Measurements from ENCODE around the gene IFNGR2. TPM values are rescaled to one million over a fixed set of nuclear protein-coding genes. Genes with fewer than 3 reads are reported as not detected.
A peak's percentile ranks its signal among the peaks of the same experiment; 100 is the strongest.

Gene IFNGR2
- total and polyA plus RNA-seq, 2 of the 4 experiments (the other 2 are of a cell fraction) = 66.0 to 73.8 TPM

DNA sequence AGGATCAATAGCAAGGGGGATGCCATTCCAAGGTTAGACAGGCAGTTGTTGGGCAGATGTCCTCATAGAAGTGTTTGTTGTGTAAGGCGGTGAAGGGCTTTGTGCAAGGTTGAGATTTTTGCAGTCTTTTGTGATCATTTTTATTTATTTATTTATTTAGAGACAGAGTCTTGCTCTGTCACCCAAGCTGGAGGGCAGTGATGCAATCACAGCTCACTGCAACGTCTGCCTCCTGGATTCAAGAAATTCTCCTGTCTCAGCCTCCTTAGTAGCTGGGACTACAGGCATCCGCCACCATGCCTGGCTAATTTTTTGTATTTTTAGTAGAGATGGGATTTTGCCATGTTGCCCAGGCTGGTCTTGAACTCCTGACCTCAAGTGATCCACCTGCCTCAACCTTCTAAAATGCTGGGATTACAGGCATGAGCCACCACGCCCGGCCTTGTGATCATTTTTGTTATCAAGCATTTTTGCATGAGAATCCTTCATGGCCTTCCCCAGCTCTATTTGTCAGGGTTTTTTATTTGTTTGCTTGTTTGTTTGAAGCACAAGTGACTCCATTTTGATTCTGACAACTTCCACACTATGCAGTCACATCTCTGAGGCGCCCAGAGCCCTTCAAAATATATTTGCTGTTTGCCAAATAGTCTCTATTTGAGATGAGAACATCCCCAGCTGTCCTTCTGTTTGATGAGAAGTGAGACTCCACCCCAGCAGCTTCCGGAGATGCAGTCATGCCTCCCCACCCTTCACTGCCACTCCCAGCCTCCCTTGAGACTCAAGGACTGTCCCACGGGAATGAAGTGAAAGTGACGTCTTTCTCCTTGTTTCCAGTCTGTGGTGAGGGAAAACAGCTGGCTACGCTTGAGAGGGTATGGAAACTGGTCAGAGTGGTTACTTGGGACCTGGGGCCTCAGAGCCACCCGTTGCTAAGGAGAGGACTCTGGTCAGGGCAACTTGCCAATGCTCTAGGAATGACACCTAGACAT is 38.6 kb downstream of the IFNGR2 start:
- Histone ChIP-seq H4K5ac (ENCODE audit: low read depth, low read length) (no peak overlapping the region), H4K20me1 (ENCODE audit: insufficient read depth, low read length) (no peaks in the 10 kb centered on the region), H3K4me2 (ENCODE audit: low read depth, low read length) (peak overlapping the region; percentile 7), H3K18ac (ENCODE audit: low read depth, low read length) (no peak overlapping the region), H3K27ac (ENCODE audit: insufficient read depth, low read length) (peak overlapping the region; percentile 22; the same call in 1 of the 2 replicates), H3K4me3 (ENCODE audit: insufficient read depth, low read depth, low read length) (no peak overlapping the region), H3K14ac (replicated peaks; ENCODE audit: low read depth, low read length) (peak overlapping the region; percentile 27; the same call in 1 of the 2 replicates), H3K9me1 (ENCODE audit: insufficient read depth, low read length) (peaks cover 3% of the 10 kb centered on the region; the same call in 1 of the 2 replicates), H3K23ac (ENCODE audit: low read depth, low read length) (0 out of 2 replicates have a peak overlapping the region, but pooled peaks have one; percentile 59), H4K8ac (ENCODE audit: low read depth in 2 of 2, low read length in 2 of 2) (peak overlapping the region in 1 of 2 experiments; percentile 38; a peak in 1 of 4 replicates), H3K9ac (ENCODE audit: low read depth, low read length) (no peak overlapping the region), H3K27me3 (ENCODE audit: control insufficient read depth, insufficient read depth, low read length) (no peaks in the 10 kb centered on the region), H2BK20ac (ENCODE audit: low read depth, low read length) (no peak overlapping the region), H2BK5ac (ENCODE audit: low read depth, low read length, poor library complexity, severe bottlenecking) (no peak overlapping the region), H2BK120ac (ENCODE audit: low read depth, low read length) (no peak overlapping the region), H2AK9ac (replicated peaks; ENCODE audit: low read depth, low read length, poor library complexity) (no peak overlapping the region), H2AFZ (replicated peaks; ENCODE audit: low read length, poor library complexity) (peak overlapping the region; percentile 29), H4K91ac (ENCODE audit: insufficient read depth, low read depth, low read length) (no peak overlapping the region), H3K9me3 (ENCODE audit: control insufficient read depth, insufficient read depth, low read length) (no peaks in the 10 kb centered on the region), H3K4ac (ENCODE audit: low read depth, low read length) (no peak overlapping the region), H3K56ac (ENCODE audit: extremely low read depth, insufficient read depth, low read length) (no peak overlapping the region), H3K4me1 (ENCODE audit: control insufficient read depth, insufficient read depth, low read length) (peaks cover 5% of the 10 kb centered on the region), H2BK15ac (ENCODE audit: low read depth, low read length) (0 out of 3 replicates have a peak overlapping the region, but pooled peaks have one; percentile 4), H2AK5ac (ENCODE audit: low read depth, low read length) (0 out of 2 replicates have a peak overlapping the region, but pooled peaks have one; percentile 1), H3K36me3 (ENCODE audit: control insufficient read depth, insufficient read depth, low read length) (peaks cover 15% of the 10 kb centered on the region), H3K79me1 (ENCODE audit: low read depth in 1 of 2, low read length in 2 of 2) (peaks cover under 1% of the 10 kb centered on the region in 2 experiments; a peak in 2 of 4 replicates)
- peak; percentile 58 for TF ChIP-seq CEBPB (IDR thresholded peaks at IDR 0.05; ENCODE audit: low read depth, low read length)
- TF ChIP-seq, protein P1, sequence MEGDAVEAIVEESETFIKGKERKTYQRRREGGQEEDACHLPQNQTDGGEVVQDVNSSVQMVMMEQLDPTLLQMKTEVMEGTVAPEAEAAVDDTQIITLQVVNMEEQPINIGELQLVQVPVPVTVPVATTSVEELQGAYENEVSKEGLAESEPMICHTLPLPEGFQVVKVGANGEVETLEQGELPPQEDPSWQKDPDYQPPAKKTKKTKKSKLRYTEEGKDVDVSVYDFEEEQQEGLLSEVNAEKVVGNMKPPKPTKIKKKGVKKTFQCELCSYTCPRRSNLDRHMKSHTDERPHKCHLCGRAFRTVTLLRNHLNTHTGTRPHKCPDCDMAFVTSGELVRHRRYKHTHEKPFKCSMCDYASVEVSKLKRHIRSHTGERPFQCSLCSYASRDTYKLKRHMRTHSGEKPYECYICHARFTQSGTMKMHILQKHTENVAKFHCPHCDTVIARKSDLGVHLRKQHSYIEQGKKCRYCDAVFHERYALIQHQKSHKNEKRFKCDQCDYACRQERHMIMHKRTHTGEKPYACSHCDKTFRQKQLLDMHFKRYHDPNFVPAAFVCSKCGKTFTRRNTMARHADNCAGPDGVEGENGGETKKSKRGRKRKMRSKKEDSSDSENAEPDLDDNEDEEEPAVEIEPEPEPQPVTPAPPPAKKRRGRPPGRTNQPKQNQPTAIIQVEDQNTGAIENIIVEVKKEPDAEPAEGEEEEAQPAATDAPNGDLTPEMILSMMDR (conservative IDR thresholded peaks at IDR 0.05; ENCODE audit: low read depth, low read length) = no peak
- no peak for TF ChIP-seq MXI1 (IDR thresholded peaks at IDR 0.05; ENCODE audit: borderline replicate concordance, low read depth, low read length)
- ChIA-PET POLR2A (ENCODE audit: unreplicated experiment) (no interaction called here), CTCF (interaction anchor here (0.6 to 1.9 kb wide), 2 partner anchors 81 to 129 kb away, joined by 4 read pairs; no protein-coding TSS in a partner anchor)
- in situ Hi-C loops (cut with MboI; ENCODE audit: low sequenced_read_pairs) (loop anchor here (5.0 to 25.0 kb wide), 2 partner anchors 244 to 604 kb away; no protein-coding TSS in a partner anchor), dilution Hi-C loops (cut with HindIII; ENCODE audit: low sequenced_read_pairs, unreplicated experiment) (no loop called here), intact Hi-C loops (cut with micrococcal nuclease) (no loop called here)
- DNase-seq (peak; percentile 94), ATAC-seq (ENCODE audit: low read depth) (peak; percentile 63)
- no TSS peak for BruUV-seq (replicated peaks)
- WGBS, 2 experiments (ENCODE audit: extremely low coverage in 2 of 2, insufficient read length in 1 of 2) = no CpG with 5 or more reads among the region's 11 CpGs
